Smooth muscle cell (in vitro differentiated cells): ENCODE results near the gene MAEA. TPM values are rescaled to one million over a fixed set of nuclear protein-coding genes. Genes with fewer than 3 reads are reported as not detected.

Experiments used
- DNase-seq: peaks from one replicate; lab custom pipeline; 2025; ENCODE audit not compliant: unreplicated experiment; lab: John Stamatoyannopoulos, UW
- H2AFZ ChIP-seq: fragments of 200-600 bp; sonication (generic); 2 replicates; pipeline ENCODE4 v1.6.0; 2016; ENCODE audit warnings: antibody characterized with exemption, low read depth, mild to moderate bottlenecking
- H3F3A ChIP-seq: fragments of 200-600 bp; sonication (generic); 2 replicates; pipeline ENCODE4 v1.6.0; 2017; ENCODE audit warnings: antibody characterized with exemption, low read depth
- H3K27ac ChIP-seq: fragments of 200-600 bp; sonication (generic); 2 replicates; pipeline ENCODE4 v1.5.1; 2016; ENCODE audit warnings: low read depth, mild to moderate bottlenecking
- H3K27me3 ChIP-seq: fragments of 200-600 bp; sonication (generic); 2 replicates; pipeline ENCODE4 v1.6.1; 2016; ENCODE audit warnings: low read depth, mild to moderate bottlenecking
- H3K36me3 ChIP-seq: fragments of 200-600 bp; sonication (generic); 2 replicates; pipeline ENCODE4 v1.5.1; 2016; ENCODE audit warnings: low read depth
- H3K4me1 ChIP-seq: fragments of 200-600 bp; sonication (generic); 2 replicates; pipeline ENCODE4 v1.5.1; 2016; ENCODE audit warnings: low read depth
- H3K4me2 ChIP-seq: fragments of 200-600 bp; sonication (generic); 2 replicates; pipeline ENCODE4 v1.6.0; 2016; ENCODE audit warnings: mild to moderate bottlenecking
- H3K4me3 ChIP-seq: fragments of 200-600 bp; sonication (generic); 2 replicates; pipeline ENCODE4 v1.5.1; 2016; ENCODE audit warnings: mild to moderate bottlenecking
- H3K79me2 ChIP-seq: fragments of 200-600 bp; sonication (generic); 2 replicates; pipeline ENCODE4 v1.6.0; 2016; ENCODE audit warnings: low read depth, mild to moderate bottlenecking
- H3K9ac ChIP-seq: fragments of 200-600 bp; sonication (generic); 2 replicates; pipeline ENCODE4 v1.6.0; 2016; ENCODE audit warnings: low read depth
- H3K9me3 ChIP-seq: fragments of 200-600 bp; sonication (generic); replicated peaks from 2 replicates; pipeline ENCODE4 v1.5.1; 2016; ENCODE audit warnings: low read depth
- H4K20me1 ChIP-seq: fragments of 200-600 bp; sonication (generic); 2 replicates; pipeline ENCODE4 v1.6.0; 2016; ENCODE audit warnings: low read depth
- WGBS: methylation state at CpG from one replicate; pipeline ENCODE4 v1.1.7; 2016; ENCODE audit warnings: low lambda C conversion rate; 5-methylcytosine and 5-hydroxymethylcytosine counted together
- polyA plus RNA-seq: library from polyadenylated mRNA; unstranded; fragments of >200 nt; fragmentation: Nextera tagmentation; extraction: Ambion mirVana; gene quantifications from 2 replicates; pipeline ENCODE4 v1.2.1, GENCODE V29; 2016
- total RNA-seq: library from RNA; depleted of rRNA; stranded (reverse); fragments of >200 nt; gene quantifications from 2 replicates; pipeline ENCODE4 v1.2.3, GENCODE V29; 2014
- TF ChIP-seq, protein P1 (sequence below): fragments of 200-600 bp; sonication (generic); IDR thresholded peaks from 2 replicates; pipeline ENCODE4 v1.5.1; 2017; ENCODE audit warnings: borderline replicate concordance, mild to moderate bottlenecking, antibody characterized with exemption; ENCODE audit not compliant: insufficient read depth, poor library complexity, severe bottlenecking

MAEA gene
- total and polyA plus RNA-seq, 2 experiments from 2014 or later = 48.0 to 48.2 TPM

DNA sequence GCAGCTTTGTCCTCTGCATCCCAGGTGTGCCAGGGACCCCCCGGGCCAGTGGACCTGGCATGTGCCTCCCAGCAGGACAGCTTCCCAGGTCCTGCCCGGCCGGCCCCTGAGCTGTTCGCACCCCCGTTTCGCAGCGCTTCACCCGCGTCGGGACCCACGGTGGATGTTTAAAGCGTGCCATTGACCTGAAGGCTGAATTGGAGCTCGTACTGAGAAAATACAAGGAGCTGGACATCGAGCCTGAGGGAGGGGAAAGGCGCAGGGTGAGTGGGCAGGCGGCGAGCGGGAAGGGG, 65.2 kb downstream of the MAEA start:
- no peaks in the 10 kb centered on the region for H3K27me3 ChIP-seq
- DNase-seq = no peak
- WGBS = 98% methylated on average over 18 of the region's 18 CpGs
- no peaks in the 10 kb centered on the region for H3K79me2 ChIP-seq
- TF ChIP-seq, protein P1, sequence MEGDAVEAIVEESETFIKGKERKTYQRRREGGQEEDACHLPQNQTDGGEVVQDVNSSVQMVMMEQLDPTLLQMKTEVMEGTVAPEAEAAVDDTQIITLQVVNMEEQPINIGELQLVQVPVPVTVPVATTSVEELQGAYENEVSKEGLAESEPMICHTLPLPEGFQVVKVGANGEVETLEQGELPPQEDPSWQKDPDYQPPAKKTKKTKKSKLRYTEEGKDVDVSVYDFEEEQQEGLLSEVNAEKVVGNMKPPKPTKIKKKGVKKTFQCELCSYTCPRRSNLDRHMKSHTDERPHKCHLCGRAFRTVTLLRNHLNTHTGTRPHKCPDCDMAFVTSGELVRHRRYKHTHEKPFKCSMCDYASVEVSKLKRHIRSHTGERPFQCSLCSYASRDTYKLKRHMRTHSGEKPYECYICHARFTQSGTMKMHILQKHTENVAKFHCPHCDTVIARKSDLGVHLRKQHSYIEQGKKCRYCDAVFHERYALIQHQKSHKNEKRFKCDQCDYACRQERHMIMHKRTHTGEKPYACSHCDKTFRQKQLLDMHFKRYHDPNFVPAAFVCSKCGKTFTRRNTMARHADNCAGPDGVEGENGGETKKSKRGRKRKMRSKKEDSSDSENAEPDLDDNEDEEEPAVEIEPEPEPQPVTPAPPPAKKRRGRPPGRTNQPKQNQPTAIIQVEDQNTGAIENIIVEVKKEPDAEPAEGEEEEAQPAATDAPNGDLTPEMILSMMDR = no peak
- no peak overlapping the region for H3K9ac ChIP-seq
- H3K36me3 ChIP-seq = no peaks in the 10 kb centered on the region
- H4K20me1 ChIP-seq = peaks cover 12% of the 10 kb centered on the region
- H3K9me3 ChIP-seq = no peaks in the 10 kb centered on the region
- H3K4me2 ChIP-seq = no peak overlapping the region
- H3F3A ChIP-seq = no peaks in the 10 kb centered on the region
- H3K4me3 ChIP-seq = no peak overlapping the region
- H3K27ac ChIP-seq = no peak overlapping the region
- no peaks in the 10 kb centered on the region for H3K4me1 ChIP-seq
- H2AFZ ChIP-seq = no peak overlapping the region

DNA sequence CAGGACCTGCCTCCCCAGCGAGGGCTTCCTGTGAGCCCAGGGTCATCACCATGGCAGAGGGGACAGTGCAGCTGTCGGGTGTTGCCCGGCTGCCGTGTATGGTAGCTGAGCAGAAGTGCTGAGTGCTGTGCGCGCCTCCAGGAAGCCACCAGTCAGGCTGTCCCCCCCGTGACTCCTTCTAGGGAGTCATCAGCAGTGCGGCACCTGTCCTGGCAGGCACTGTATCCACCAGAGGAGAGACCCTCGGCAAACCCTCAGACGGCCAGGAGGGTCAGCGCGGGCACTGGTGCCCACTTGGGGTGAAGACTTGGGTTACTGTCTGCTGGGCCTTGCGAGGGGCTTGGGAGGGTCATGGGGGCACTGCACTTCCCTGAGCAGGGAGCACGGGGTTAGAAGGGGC, 65.7 kb downstream of the MAEA start:
- H4K20me1 ChIP-seq = peaks cover 16% of the 10 kb centered on the region
- no peak overlapping the region for H2AFZ ChIP-seq
- no peak for DNase-seq
- H3K36me3 ChIP-seq = no peaks in the 10 kb centered on the region
- H3K4me3 ChIP-seq = no peak overlapping the region
- no peaks in the 10 kb centered on the region for H3K27me3 ChIP-seq
- H3F3A ChIP-seq = no peaks in the 10 kb centered on the region
- no peaks in the 10 kb centered on the region for H3K79me2 ChIP-seq
- no peaks in the 10 kb centered on the region for H3K9me3 ChIP-seq
- TF ChIP-seq, protein P1 = no peak
- no peak overlapping the region for H3K27ac ChIP-seq
- H3K4me1 ChIP-seq = no peaks in the 10 kb centered on the region
- H3K4me2 ChIP-seq = no peak overlapping the region
- H3K9ac ChIP-seq = no peak overlapping the region
- WGBS = 97% methylated on average over 14 of the region's 14 CpGs

DNA sequence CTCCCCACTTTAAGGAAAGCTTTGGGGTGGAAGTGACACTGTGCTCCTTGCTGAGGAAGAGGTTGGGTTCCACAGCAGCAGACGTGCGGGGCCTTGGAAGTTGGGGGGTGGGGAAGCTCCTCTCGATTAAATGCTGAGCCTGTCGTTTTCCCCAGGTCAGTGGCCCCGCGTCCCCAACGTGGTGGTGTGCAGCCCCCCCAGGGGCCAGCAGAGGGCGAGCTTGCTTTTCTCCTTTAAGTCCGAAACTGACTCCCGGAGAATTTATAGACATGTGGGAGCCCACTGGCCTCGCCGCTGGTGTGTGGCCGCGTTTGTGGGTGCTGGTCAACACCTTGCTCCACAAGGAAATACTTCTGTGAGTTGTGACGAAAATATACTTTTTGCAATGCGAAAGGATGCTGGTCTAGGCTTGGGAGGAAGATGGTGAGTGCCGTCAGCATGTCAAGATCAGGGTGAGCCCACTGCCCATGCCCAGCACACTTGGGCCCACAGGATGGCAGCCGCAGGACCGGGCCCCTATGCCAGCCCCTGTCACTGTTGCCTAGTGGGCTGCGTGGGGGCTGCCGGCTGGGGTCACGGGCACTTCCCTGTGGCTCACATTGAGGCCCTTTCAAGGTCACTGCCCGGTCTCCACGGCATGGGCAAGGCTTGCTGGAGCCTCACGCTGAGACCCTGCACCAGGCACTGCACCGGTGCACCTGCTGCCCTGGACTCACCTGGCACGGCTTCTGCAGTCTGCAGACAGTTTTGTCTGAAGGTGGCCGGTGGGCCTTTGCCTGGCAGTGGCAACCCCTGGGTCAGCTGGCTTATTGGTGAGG, 66.7 kb downstream of the MAEA start:
- H3K36me3 ChIP-seq = no peaks in the 10 kb centered on the region
- H2AFZ ChIP-seq = no peak overlapping the region
- H3K9ac ChIP-seq = no peak overlapping the region
- peaks cover 25% of the 10 kb centered on the region for H4K20me1 ChIP-seq
- H3K4me1 ChIP-seq = no peaks in the 10 kb centered on the region
- WGBS = 74% methylated on average over 28 of the region's 28 CpGs
- no peak overlapping the region for H3K27ac ChIP-seq
- no peak overlapping the region for H3K4me3 ChIP-seq
- H3F3A ChIP-seq = no peaks in the 10 kb centered on the region
- no peaks in the 10 kb centered on the region for H3K79me2 ChIP-seq
- no peak overlapping the region for H3K4me2 ChIP-seq
- TF ChIP-seq, protein P1 = peak; percentile 77
- DNase-seq = no peak
- no peaks in the 10 kb centered on the region for H3K9me3 ChIP-seq
- H3K27me3 ChIP-seq = no peaks in the 10 kb centered on the region
